GM10847 (cell line): ENCODE measurements around the gene ATP5PB.

Source experiments
- POLR2A ChIP-seq: IDR thresholded peaks from 2 replicates; pipeline ENCODE4 v1.6.1; 2011; ENCODE audit not compliant: insufficient read length; ENCODE audit errors: extremely low read depth

Gene ATP5PB

GRCh38 chr1:111505641-111506119, 56.4 kb downstream of the ATP5PB start:
- TF ChIP-seq POLR2A, result peak; percentile 24

DNA sequence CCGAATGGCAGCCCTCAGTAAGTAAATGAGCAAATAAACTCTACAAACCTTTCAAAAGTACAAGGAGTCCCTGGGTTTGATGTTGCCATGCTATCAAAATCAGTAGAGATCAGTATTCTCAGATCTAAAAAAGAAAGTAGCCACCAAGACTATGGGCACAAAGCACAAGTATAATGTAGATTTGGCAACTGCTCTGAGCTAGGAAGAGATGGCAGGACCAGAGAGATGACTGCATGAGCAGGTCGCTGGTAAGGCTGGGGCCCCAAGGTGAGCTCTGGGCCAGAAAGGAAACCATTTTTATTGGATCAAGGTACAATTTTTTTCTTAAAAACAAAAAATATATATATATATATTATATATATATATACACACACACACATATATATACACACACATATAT, 57.3 kb downstream of the ATP5PB start:
- TF ChIP-seq POLR2A, result no peak

- peak; percentile 40 for TF ChIP-seq POLR2A
These were observed 58.3 kb downstream of the ATP5PB start for GRCh38 chr1:111507411-111508201.

DNA sequence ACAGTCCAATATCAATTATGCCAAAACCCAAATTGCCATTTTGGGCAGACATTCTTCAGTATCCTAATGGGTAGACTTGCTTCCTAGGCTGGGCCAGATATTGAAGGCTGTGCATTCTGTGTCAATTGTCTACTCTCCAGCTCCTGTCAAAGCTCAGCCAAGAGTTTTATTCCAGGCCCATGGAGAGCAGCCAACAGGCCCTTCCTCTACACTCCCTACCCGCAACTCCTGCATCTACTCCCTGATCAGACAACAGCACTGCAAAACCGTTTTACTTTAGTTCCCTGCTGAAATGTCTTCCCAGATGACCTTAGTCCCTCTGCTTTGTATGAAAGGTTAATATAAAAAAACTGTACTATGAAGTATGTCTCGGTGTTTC, 60.7 kb downstream of the ATP5PB start:
- TF ChIP-seq POLR2A, result no peak

- TF ChIP-seq POLR2A, result no peak
These were observed 62.1 kb downstream of the ATP5PB start for GRCh38 chr1:111511370-111511769.
